Neuronal stem cell (in vitro differentiated cells): ENCODE measurements around the gene VSIG2.

Experiments
- DNase-seq: peaks from one replicate; pipeline ENCODE4 v3.0.0-alpha.2; 2013; ENCODE audit warnings: low spot score
- H2AFZ ChIP-seq: one replicate; pipeline ENCODE4 v1.6.1; 2013; ENCODE audit warnings: mild to moderate bottlenecking, low read length, inconsistent platforms
- H2AK5ac ChIP-seq: 2 replicates; pipeline ENCODE4 v1.6.1; 2013; ENCODE audit warnings: low read depth, mild to moderate bottlenecking, inconsistent platforms, low read length, moderate library complexity, mixed read lengths
- H2BK120ac ChIP-seq: 2 replicates; pipeline ENCODE4 v1.6.1; 2013; ENCODE audit warnings: low read depth, mild to moderate bottlenecking, inconsistent platforms, low read length, moderate library complexity, mixed read lengths
- H2BK12ac ChIP-seq: one replicate; pipeline ENCODE4 v1.6.1; 2013; ENCODE audit warnings: low read length, inconsistent platforms
- H2BK15ac ChIP-seq: 2 replicates; pipeline ENCODE4 v1.6.1; 2013; ENCODE audit warnings: mild to moderate bottlenecking, low read length, inconsistent platforms, mixed read lengths
- H2BK5ac ChIP-seq: one replicate; pipeline ENCODE4 v1.6.1; 2013; ENCODE audit warnings: inconsistent platforms, mild to moderate bottlenecking, low read length, moderate library complexity
- H3K14ac ChIP-seq: one replicate; pipeline ENCODE4 v1.6.1; 2013; ENCODE audit warnings: low read length, inconsistent platforms
- H3K18ac ChIP-seq: 2 replicates; pipeline ENCODE4 v1.6.1; 2013; ENCODE audit warnings: low read length, inconsistent platforms
- H3K23ac ChIP-seq: 2 replicates; pipeline ENCODE4 v1.6.1; 2013; ENCODE audit warnings: low read depth, mild to moderate bottlenecking, mixed read lengths, low read length, inconsistent platforms; ENCODE audit not compliant: poor library complexity
- H3K27ac ChIP-seq: replicated peaks from 3 replicates; pipeline ENCODE4 v1.5.1; 2013; ENCODE audit warnings: low read length, inconsistent platforms
- H3K27me3 ChIP-seq, 3 experiments: 2 replicates each; pipeline ENCODE4 v1.6.1; 2013; ENCODE audit warnings: low read length in 3 of 3, mild to moderate bottlenecking in 2 of 3, inconsistent platforms in 1 of 3, low read depth in 1 of 3, mixed read lengths in 1 of 3, moderate library complexity in 1 of 3; ENCODE audit not compliant: control insufficient read depth in 3 of 3, insufficient read depth in 3 of 3
- H3K36me3 ChIP-seq, 2 donors: replicated peaks in 1 of 2; 2 replicates each; pipeline ENCODE4 v1.6.1; 2013; ENCODE audit warnings: low read length in 2 of 2; ENCODE audit not compliant: control insufficient read depth in 2 of 2, insufficient read depth in 2 of 2
- H3K4ac ChIP-seq: 2 replicates; pipeline ENCODE4 v1.6.1; 2013; ENCODE audit warnings: inconsistent platforms, mild to moderate bottlenecking, low read length, moderate library complexity
- H3K4me1 ChIP-seq, 2 donors: 1 replicate in 1 of 2; 2 replicates in 1 of 2; pipeline ENCODE4 v1.6.1; 2013; ENCODE audit warnings: low read length in 2 of 2, low read depth in 1 of 2; ENCODE audit not compliant: control insufficient read depth in 2 of 2, insufficient read depth in 1 of 2
- H3K4me2 ChIP-seq: one replicate; pipeline ENCODE4 v1.6.1; 2013; ENCODE audit warnings: mild to moderate bottlenecking, low read length, inconsistent platforms; ENCODE audit not compliant: insufficient read depth, poor library complexity, severe bottlenecking
- H3K4me3 ChIP-seq, 2 donors: 2 replicates each; pipeline ENCODE4 v1.5.1; 2013; ENCODE audit warnings: low read length in 2 of 2, mild to moderate bottlenecking in 2 of 2, inconsistent platforms in 1 of 2, moderate library complexity in 1 of 2
- H3K79me1 ChIP-seq: one replicate; pipeline ENCODE4 v1.6.1; 2013; ENCODE audit warnings: low read depth, mild to moderate bottlenecking, inconsistent platforms, low read length, moderate library complexity
- H3K9ac ChIP-seq: one replicate; pipeline ENCODE4 v1.6.1; 2013; ENCODE audit warnings: mild to moderate bottlenecking, low read depth, low read length, inconsistent platforms; ENCODE audit not compliant: poor library complexity
- H3K9me3 ChIP-seq, 2 donors: replicated peaks in 1 of 2; 2 replicates each; pipeline versions ENCODE3 to v1.6.1; 2013; ENCODE audit warnings: low read length in 2 of 2, mild to moderate bottlenecking in 2 of 2, inconsistent platforms in 1 of 2, low read depth in 1 of 2, mixed read lengths in 1 of 2, moderate library complexity in 1 of 2; ENCODE audit not compliant: control insufficient read depth in 2 of 2, insufficient read depth in 1 of 2
- H4K8ac ChIP-seq: one replicate; pipeline ENCODE4 v1.6.1; 2013; ENCODE audit warnings: low read depth, mild to moderate bottlenecking, inconsistent platforms, low read length, moderate library complexity
- H4K91ac ChIP-seq: one replicate; pipeline ENCODE4 v1.6.1; 2013; ENCODE audit warnings: low read length, low read depth, mild to moderate bottlenecking, inconsistent platforms; ENCODE audit not compliant: poor library complexity
- WGBS, 2 donors: extraction: QIAGEN DNeasy Blood & Tissue Kit; methylation state at CpG; one replicate each; pipeline ENCODE4 v1.1.7; 2013; ENCODE audit warnings: missing lambda C conversion rate in 2 of 2, mixed read lengths in 1 of 2; ENCODE audit not compliant: insufficient read length in 2 of 2, insufficient replicate concordance in 1 of 2; ENCODE audit errors: extremely low coverage in 2 of 2; 5-methylcytosine and 5-hydroxymethylcytosine counted together

Gene VSIG2

GRCh38 chr11:124736736-124737135, 15.3 kb downstream of the VSIG2 start:
- Histone ChIP-seq H3K14ac (no peak overlapping the region), H3K27ac (no peak overlapping the region), H2BK15ac (no peak overlapping the region), H3K9me3 (peaks cover 0 to under 1% of the 10 kb centered on the region in 2 donors), H2BK5ac (no peak overlapping the region), H2BK120ac (no peak overlapping the region), H4K91ac (no peak overlapping the region), H3K9ac (no peak overlapping the region), H3K4me1 (peaks cover 14 to 31% of the 10 kb centered on the region in 2 donors), H3K18ac (no peak overlapping the region), H3K4ac (no peak overlapping the region), H2AFZ (no peak overlapping the region), H4K8ac (no peak overlapping the region), H2BK12ac (no peak overlapping the region), H3K36me3 (no peaks in the 10 kb centered on the region), H3K4me2 (no peak overlapping the region), H3K27me3 (peaks cover 3 to 37% (median 8%) of the 10 kb centered on the region in 3 experiments), H3K23ac (no peak overlapping the region), H2AK5ac (peak overlapping the region; percentile 46), H3K79me1 (no peaks in the 10 kb centered on the region), H3K4me3 (no peak overlapping the region)
- DNase-seq, result no peak
- no CpG with 5 or more reads among the region's 3 CpGs for WGBS, 2 donors

DNA sequence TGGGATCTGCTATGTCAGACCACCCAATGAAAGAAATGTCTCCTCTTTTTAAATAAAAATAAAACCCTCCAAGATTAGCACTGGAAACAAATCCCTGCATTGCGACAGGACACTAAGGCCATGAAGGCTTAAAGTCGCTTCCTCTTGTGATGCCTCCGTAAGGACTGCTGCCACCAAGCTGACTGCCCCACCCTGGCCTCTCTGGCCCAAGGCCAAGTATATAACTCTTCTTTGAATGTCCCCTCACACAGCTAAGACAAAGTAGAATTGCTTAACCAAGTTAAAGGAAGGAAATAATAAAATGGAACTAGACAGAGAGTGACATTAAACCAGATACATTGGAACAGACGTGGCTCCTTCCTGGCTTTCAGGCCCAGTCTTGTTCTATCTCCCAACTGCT, 19.8 kb downstream of the VSIG2 start:
- Histone ChIP-seq H2BK15ac (no peak overlapping the region), H2BK12ac (no peak overlapping the region), H3K4ac (no peak overlapping the region), H3K4me2 (no peak overlapping the region), H3K9me3 (peaks cover 0 to 2% of the 10 kb centered on the region in 2 donors), H2AK5ac (no peak overlapping the region), H3K4me1 (peaks cover 0 to 12% of the 10 kb centered on the region in 2 donors), H3K36me3 (no peaks in the 10 kb centered on the region), H3K79me1 (no peaks in the 10 kb centered on the region), H3K23ac (no peak overlapping the region), H4K91ac (no peak overlapping the region), H3K9ac (no peak overlapping the region), H3K27me3 (peaks cover 0 to 3% (median 3%) of the 10 kb centered on the region in 3 experiments), H2BK5ac (no peak overlapping the region), H2AFZ (no peak overlapping the region), H3K14ac (no peak overlapping the region), H3K27ac (no peak overlapping the region), H3K18ac (no peak overlapping the region), H2BK120ac (no peak overlapping the region), H3K4me3 (no peak overlapping the region), H4K8ac (no peak overlapping the region)
- no CpG with 5 or more reads among the region's 4 CpGs for WGBS, 2 donors
- DNase-seq, result no peak

DNA sequence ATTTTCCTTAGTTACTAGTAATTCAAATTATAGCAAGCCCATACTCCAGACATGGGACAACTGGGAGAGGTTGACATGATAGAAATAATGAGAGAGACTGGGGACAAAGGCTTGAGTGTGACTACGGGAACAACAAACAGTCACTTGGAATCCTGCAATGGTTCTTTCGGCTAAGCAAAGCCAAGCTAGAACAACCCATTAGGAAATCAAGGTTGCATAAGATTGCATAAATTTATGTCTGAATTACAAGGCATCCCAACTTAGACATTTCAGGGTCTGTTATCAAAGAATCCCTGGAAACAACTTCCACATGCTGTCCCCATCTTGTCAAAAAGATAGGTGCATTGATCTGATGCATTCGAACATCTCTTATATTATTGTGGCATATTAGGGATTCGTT, 22.5 kb downstream of the VSIG2 start:
- peaks cover 0 to 2% of the 10 kb centered on the region in 2 donors for H3K9me3 ChIP-seq
- WGBS, 2 donors, result no CpG with 5 or more reads among the region's 4 CpGs
- no peak overlapping the region for H2BK120ac ChIP-seq
- no peak overlapping the region for H3K4me3 ChIP-seq
- H4K91ac ChIP-seq, result no peak overlapping the region
- H3K14ac ChIP-seq, result no peak overlapping the region
- H3K4me1 ChIP-seq, result peaks cover 8 to 25% of the 10 kb centered on the region in 2 donors
- H3K4me2 ChIP-seq, result no peak overlapping the region
- H2BK15ac ChIP-seq, result no peak overlapping the region
- DNase-seq, result no peak
- H2AFZ ChIP-seq, result no peak overlapping the region
- no peaks in the 10 kb centered on the region for H3K79me1 ChIP-seq
- H2BK5ac ChIP-seq, result no peak overlapping the region
- no peak overlapping the region for H3K4ac ChIP-seq
- H3K18ac ChIP-seq, result no peak overlapping the region
- H2BK12ac ChIP-seq, result no peak overlapping the region
- H3K27ac ChIP-seq, result no peak overlapping the region
- H3K23ac ChIP-seq, result no peak overlapping the region
- H2AK5ac ChIP-seq, result no peak overlapping the region
- no peaks in the 10 kb centered on the region for H3K27me3 ChIP-seq
- no peaks in the 10 kb centered on the region for H3K36me3 ChIP-seq
- H4K8ac ChIP-seq, result no peak overlapping the region
- no peak overlapping the region for H3K9ac ChIP-seq

DNA sequence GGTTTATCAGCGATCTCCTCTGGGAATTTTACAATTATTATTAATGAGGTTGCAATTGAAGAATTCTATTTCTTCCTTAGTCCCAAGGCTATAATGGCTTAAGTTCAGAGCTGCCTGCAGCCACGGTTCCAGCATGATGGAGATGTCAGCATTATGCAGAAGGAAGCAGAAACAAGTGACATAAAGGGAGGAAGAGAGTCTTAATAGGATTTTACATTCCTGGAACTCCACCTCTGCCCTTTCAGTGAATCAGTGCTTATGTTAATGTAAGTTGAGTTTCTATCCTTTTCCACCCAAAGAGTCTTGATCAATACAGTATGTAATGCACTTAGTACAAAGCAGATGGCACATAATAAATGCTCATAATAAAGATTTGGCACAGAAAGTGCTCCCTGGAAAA, 23.9 kb downstream of the VSIG2 start:
- whole genome bisulfite sequencing, 2 donors, result no CpG with 5 or more reads among the region's 2 CpGs
- Histone ChIP-seq H3K18ac (no peak overlapping the region), H2AFZ (no peak overlapping the region), H2BK5ac (no peak overlapping the region), H4K8ac (no peak overlapping the region), H2BK15ac (no peak overlapping the region), H3K79me1 (no peaks in the 10 kb centered on the region), H3K27me3 (no peaks in the 10 kb centered on the region), H3K4me1 (peaks cover 8 to 31% of the 10 kb centered on the region in 2 donors), H3K9ac (no peak overlapping the region), H3K14ac (no peak overlapping the region), H3K4ac (no peak overlapping the region), H4K91ac (no peak overlapping the region), H3K23ac (no peak overlapping the region), H3K9me3 (peaks cover 0 to 2% of the 10 kb centered on the region in 2 donors), H3K27ac (no peak overlapping the region), H2BK120ac (no peak overlapping the region), H3K36me3 (no peaks in the 10 kb centered on the region), H2AK5ac (no peak overlapping the region), H2BK12ac (no peak overlapping the region), H3K4me3 (no peak overlapping the region), H3K4me2 (no peak overlapping the region)
- DNase-seq, result no peak
